Fibroblast of lung (primary cell): ENCODE measurements around the gene ITGAE.

Source experiments
- EZH2 ChIP-seq: IDR thresholded peaks from 2 replicates; pipeline ENCODE4 v1.5.1; 2012; ENCODE audit warnings: low read length, control low read depth, mild to moderate bottlenecking; ENCODE audit errors: missing control alignments
- TF ChIP-seq, protein P1 (sequence below), 2 donors: IDR thresholded peaks in 1 of 2; conservative IDR thresholded peaks in 1 of 2; 1 replicate in 1 of 2; 2 replicates in 1 of 2; pipeline ENCODE4 v1.5.1; 2011 to 2012; ENCODE audit warnings: low read length in 2 of 2, control low read depth in 1 of 2, inconsistent platforms in 1 of 2, low read depth in 1 of 2, mild to moderate bottlenecking in 1 of 2

- TF ChIP-seq, protein P1, sequence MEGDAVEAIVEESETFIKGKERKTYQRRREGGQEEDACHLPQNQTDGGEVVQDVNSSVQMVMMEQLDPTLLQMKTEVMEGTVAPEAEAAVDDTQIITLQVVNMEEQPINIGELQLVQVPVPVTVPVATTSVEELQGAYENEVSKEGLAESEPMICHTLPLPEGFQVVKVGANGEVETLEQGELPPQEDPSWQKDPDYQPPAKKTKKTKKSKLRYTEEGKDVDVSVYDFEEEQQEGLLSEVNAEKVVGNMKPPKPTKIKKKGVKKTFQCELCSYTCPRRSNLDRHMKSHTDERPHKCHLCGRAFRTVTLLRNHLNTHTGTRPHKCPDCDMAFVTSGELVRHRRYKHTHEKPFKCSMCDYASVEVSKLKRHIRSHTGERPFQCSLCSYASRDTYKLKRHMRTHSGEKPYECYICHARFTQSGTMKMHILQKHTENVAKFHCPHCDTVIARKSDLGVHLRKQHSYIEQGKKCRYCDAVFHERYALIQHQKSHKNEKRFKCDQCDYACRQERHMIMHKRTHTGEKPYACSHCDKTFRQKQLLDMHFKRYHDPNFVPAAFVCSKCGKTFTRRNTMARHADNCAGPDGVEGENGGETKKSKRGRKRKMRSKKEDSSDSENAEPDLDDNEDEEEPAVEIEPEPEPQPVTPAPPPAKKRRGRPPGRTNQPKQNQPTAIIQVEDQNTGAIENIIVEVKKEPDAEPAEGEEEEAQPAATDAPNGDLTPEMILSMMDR (conservative IDR thresholded peaks at IDR 0.05 in 1 of 2, IDR thresholded peaks at IDR 0.05 in 1 of 2; ENCODE audit: low read depth in 1 of 2, low read length in 2 of 2), result no peak
- TF ChIP-seq EZH2, result no peak
These were observed 121.4 kb downstream of the ITGAE start for GRCh38 chr17:3679531-3680126.
